NCI-H345 (cell line): ENCODE results near the gene CD81.
A peak's percentile ranks its signal among the peaks of the same experiment; 100 is the strongest.

Experiments
- DNase-seq: peaks from one replicate; lab custom pipeline; 2025; lab: John Stamatoyannopoulos, UW

CD81 gene

GRCh38 chr11:2375964-2376551 lies 1.1 kb upstream of the CD81 start:
- no peak for DNase-seq

GRCh38 chr11:2377511-2378443 lies 667 bp downstream of the CD81 start:
- peak; percentile 62 for DNase-seq

GRCh38 chr11:2378527-2379210 lies 1.6 kb downstream of the CD81 start:
- no peak for DNase-seq

- no peak for DNase-seq
Observed at GRCh38 chr11:2379466-2380174, 2.5 kb downstream of the CD81 start.

- no peak for DNase-seq
Observed at GRCh38 chr11:2380396-2380795, 3.3 kb downstream of the CD81 start.

GRCh38 chr11:2380807-2381350 lies 3.8 kb downstream of the CD81 start:
- no peak for DNase-seq

GRCh38 chr11:2381494-2382128 lies 4.5 kb downstream of the CD81 start:
- DNase-seq: no peak

- DNase-seq: no peak
Observed at GRCh38 chr11:2382129-2382517, 5.0 kb downstream of the CD81 start.

- no peak for DNase-seq
Observed at GRCh38 chr11:2382936-2383851, 6.1 kb downstream of the CD81 start.

GRCh38 chr11:2383852-2384804 lies 7.0 kb downstream of the CD81 start:
- DNase-seq: no peak

GRCh38 chr11:2385156-2386151 lies 8.3 kb downstream of the CD81 start:
- no peak for DNase-seq

GRCh38 chr11:2386591-2386990 lies 9.5 kb downstream of the CD81 start:
- no peak for DNase-seq

- no peak for DNase-seq
Observed at GRCh38 chr11:2387266-2387987, 10.3 kb downstream of the CD81 start.

- no peak for DNase-seq
Observed at GRCh38 chr11:2388431-2389376, 11.6 kb downstream of the CD81 start.

GRCh38 chr11:2389377-2390026 lies 12.4 kb downstream of the CD81 start:
- no peak for DNase-seq
